ENCODE data around the gene HEATR9. TPM values are rescaled to one million over a fixed set of nuclear protein-coding genes. Genes with fewer than 3 reads are reported as not detected.

The HEATR9 gene
- total RNA-seq, 1 donor from 2014 or later: 0.13 TPM

DNA sequence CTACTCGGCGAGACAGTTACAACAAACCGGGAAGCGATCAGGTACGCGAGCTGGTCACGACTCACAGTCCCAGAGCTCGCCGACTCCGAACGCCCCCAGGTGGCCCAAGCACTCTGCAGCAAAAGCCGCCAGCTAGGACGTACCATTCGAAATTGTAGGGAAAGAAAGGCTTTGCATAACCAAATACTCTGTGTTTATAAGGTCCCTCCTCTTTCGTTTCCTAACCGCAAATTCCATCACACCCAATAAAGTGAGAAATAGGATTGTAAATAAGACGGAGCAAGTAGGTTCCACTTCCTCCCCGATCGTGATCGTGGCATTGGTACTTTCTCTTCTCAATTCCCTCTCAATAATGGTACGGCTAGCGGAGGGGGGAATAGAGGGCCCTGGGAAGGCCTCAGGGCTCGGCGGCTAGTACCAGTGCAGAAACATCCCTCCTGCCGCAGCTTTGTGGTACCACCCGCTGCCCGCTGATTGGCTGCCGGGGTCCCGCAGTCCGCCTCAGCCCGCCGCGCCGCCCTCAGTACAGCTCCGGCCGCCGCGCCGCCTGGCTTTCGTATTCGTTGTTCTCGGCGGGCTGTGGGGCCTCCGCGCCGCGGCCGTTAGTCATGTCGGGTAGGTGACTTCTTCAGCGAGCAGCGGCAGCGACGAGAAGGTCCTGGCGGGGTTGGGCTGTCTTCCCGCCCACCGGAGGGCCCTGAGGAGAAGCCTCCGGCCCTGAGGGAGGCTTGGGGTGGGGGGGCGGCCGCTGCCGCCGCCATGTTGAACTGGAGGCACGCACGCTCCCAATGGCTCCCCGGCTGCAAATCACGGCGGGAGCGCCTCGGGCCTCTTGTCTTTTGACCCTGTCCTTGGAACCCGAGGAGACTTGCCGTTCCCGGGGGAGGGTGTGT lies 59.5 kb downstream of the HEATR9 start, which contains the start of gene TAF15:
Gene TAF15 (plus strand): TSS at position 523 of the 893 bp plus-strand sequence. CDS start 86 bp downstream, at position 609.
- intact Hi-C loops (cut with micrococcal nuclease): loop anchor here (1.0 to 10.0 kb wide), 5 partner anchors 45 to 824 kb away; partner anchors contain the start of genes AP2B1, LIG3, SLFN5 and ZNHIT3
- Mint-ChIP-seq H3K27me3 (ENCODE audit: insufficient read depth) (no peaks in the 10 kb centered on the region), H3K27ac (peak within 1 kb of the TSS; percentile 99), H3K36me3 (ENCODE audit: low read depth) (peaks cover 10% of the 10 kb centered on the region), H3K4me1 (ENCODE audit: low read depth) (peaks cover 67% of the 10 kb centered on the region), H3K9me3 (no peaks in the 10 kb centered on the region), H3K4me3 (peak within 1 kb of the TSS; percentile 98)
- peak; percentile 95 for DNase-seq (ENCODE audit: low spot score)

DNA sequence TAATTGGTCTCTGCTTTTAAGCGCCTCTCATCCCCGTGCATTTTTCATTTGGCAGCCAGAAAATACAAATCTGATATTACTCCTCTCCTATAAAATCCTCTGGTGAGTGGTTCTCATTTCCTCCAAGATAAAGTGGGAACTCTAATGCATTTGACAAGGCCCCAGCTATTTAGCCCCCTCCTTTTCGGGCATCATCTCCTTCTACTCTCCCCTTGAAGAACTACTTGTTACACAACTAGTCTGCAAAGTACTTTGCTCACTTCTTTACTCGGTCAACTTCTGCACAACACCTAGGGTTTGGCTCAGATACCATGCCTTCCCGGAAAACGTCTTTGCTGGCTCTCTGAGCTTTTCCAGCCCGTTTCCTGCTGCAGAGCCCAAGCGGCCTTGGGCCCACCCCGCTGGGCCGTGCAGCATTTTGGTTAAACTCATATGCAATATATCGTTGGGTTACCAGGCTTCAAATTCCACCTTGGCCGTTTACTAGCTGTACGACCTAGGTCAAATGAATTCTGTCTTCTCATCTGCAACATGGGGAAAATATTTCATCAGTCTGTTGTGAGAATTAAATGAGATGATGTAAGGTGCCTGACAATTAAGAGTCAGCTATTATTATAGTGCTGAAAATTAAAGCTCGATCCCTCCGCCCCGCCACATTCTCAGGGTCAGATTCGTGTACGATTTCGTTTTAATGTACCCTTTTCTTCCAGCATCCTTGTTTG lies 60.3 kb downstream of the HEATR9 start:
- Mint-ChIP-seq H3K4me3 (peak overlapping the region; percentile 98), H3K4me1 (ENCODE audit: low read depth) (peaks cover 63% of the 10 kb centered on the region), H3K9me3 (no peaks in the 10 kb centered on the region), H3K36me3 (ENCODE audit: low read depth) (peaks cover 6% of the 10 kb centered on the region), H3K27ac (peak overlapping the region; percentile 99), H3K27me3 (ENCODE audit: insufficient read depth) (no peaks in the 10 kb centered on the region)
- intact Hi-C loops (cut with micrococcal nuclease): loop anchor here (5.0 to 10.0 kb wide), 4 partner anchors 221 to 824 kb away; partner anchors contain the start of genes AP2B1, LIG3, SLFN5 and ZNHIT3
- DNase-seq (ENCODE audit: low spot score): no peak

DNA sequence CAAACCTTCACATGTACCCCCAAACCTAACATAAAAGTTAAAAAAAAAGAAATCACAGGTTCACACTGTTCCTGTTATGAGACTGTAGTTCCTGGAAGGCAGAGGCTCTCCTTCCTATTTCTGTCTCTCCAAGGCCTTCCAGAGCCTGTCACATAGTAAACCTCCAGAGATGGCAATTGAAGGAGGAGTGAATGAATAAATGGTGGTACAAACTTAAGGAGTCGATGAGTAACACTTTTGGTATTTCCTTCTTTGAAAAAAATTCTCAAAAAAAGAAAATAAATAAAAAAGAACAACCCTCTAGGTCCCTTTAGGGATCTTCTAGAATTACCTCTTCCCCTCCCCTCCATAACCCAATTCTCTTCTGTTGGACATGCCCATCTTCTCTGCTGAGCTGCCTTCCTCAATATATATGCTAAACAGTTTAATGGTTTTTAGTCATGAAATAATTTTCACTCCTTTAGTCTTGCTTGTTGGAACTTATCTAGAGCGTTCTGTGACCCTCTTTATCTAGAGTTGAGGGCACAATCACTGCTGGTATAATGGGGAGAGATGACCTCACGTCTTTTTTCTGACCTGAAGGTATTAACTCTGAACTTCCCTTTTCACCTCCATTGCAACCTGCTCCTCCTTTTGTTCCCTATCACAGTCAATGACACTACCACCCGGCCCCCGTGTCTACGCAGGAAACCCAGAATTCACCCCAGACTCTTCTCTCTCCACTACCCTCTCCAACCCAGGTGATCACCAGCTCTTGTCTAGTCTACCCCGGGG lies 61.1 kb downstream of the HEATR9 start:
- Mint-ChIP-seq H3K36me3 (ENCODE audit: low read depth) (peaks cover 3% of the 10 kb centered on the region), H3K4me3 (peak overlapping the region; percentile 98), H3K9me3 (no peaks in the 10 kb centered on the region), H3K4me1 (ENCODE audit: low read depth) (peaks cover 63% of the 10 kb centered on the region), H3K27ac (peak overlapping the region; percentile 99), H3K27me3 (ENCODE audit: insufficient read depth) (peaks cover 2% of the 10 kb centered on the region)
- DNase-seq (ENCODE audit: low spot score): no peak
- intact Hi-C loops (cut with micrococcal nuclease): loop anchor here (5.0 to 10.0 kb wide), 4 partner anchors 220 to 823 kb away; partner anchors contain the start of genes AP2B1, LIG3, SLFN5 and ZNHIT3

Other genes with a start within 250 kb of the HEATR9 start
- 1.0 and 1.3 TPM in 2 replicates for gene RASL10B, start 137.3 kb downstream of the HEATR9 start, total RNA-seq
- gene GAS2L2, start 115.7 kb downstream of the HEATR9 start, total RNA-seq: 0.08 TPM in 1 of 2 replicates, not detected in the other
- gene C17orf50, start 108.0 kb downstream of the HEATR9 start, total RNA-seq: not detected in 2 replicates
- not detected in 2 replicates for gene MMP28, start 73.2 kb downstream of the HEATR9 start, total RNA-seq
- gene TAF15, start 59.4 kb downstream of the HEATR9 start, total RNA-seq: 311 and 322 TPM in 2 replicates
- 25.4 and 30.2 TPM in 2 replicates for gene CCL5, start 11.5 kb upstream of the HEATR9 start, total RNA-seq
- gene RDM1, start 61.9 kb upstream of the HEATR9 start, total RNA-seq: 1.7 and 2.3 TPM in 2 replicates
- gene LYZL6, start 74.8 kb upstream of the HEATR9 start, total RNA-seq: not detected in 2 replicates
- not detected in 2 replicates for gene CCL16, start 112.6 kb upstream of the HEATR9 start, total RNA-seq
- not detected in 2 replicates for gene CCL14, start 117.8 kb upstream of the HEATR9 start, total RNA-seq
- gene CCL15, start 132.7 kb upstream of the HEATR9 start, total RNA-seq: not detected in 2 replicates
- not detected in 2 replicates for gene CCL23, start 149.1 kb upstream of the HEATR9 start, total RNA-seq
- gene CCL18, start 195.4 kb upstream of the HEATR9 start, total RNA-seq: not detected in 2 replicates
- gene CCL3, start 221.3 kb upstream of the HEATR9 start, total RNA-seq: 1,244 and 1,261 TPM in 2 replicates
- gene CCL4, start 234.9 kb upstream of the HEATR9 start, total RNA-seq: 1,230 and 1,243 TPM in 2 replicates

Measured in activated T-helper 1 cell treated with anti-CD3 and anti-CD28 coated beads, Interleukin-12 subunit alpha, Interleukin-12 subunit beta, Interleukin-2, Interleukin-4 antibody, amounts not matched to agents 30 ng/mL and 10 ng/mL and 1 ng/mL, durations not matched to agents 14 hours and 24 hours and 36 hours (primary cell).